GM19025 (cell line): Measurements from ENCODE around the gene HYDIN.
"Not testable (repeated sequence)": the region's sequence is repeated elsewhere in the genome, so short reads cannot be mapped to it uniquely, and the experiment has no call there.

Source experiments
- ATAC-seq: cut with Tn5 transposase; IDR thresholded peaks from one replicate; pipeline ENCODE4 v1.9.1; 2021; ENCODE audit warnings: mild to moderate bottlenecking, low read depth, moderate library complexity; ENCODE audit not compliant: unreplicated experiment

Gene HYDIN

GRCh38 chr16:71015419-71015818 lies 215.1 kb downstream of the HYDIN start:
- ATAC-seq, result not testable (repeated sequence)

GRCh38 chr16:71009440-71010223 lies 220.9 kb downstream of the HYDIN start:
- ATAC-seq, result not testable (repeated sequence)

GRCh38 chr16:71006516-71006915 lies 224.0 kb downstream of the HYDIN start:
- ATAC-seq, result not testable (repeated sequence)

- ATAC-seq, result not testable (repeated sequence)
Observed at GRCh38 chr16:70999735-71000134, 230.8 kb downstream of the HYDIN start.

GRCh38 chr16:70995799-70996198 lies 234.7 kb downstream of the HYDIN start:
- ATAC-seq, result not testable (repeated sequence)

- not testable (repeated sequence) for ATAC-seq
Observed at GRCh38 chr16:70992511-70992910, 238.0 kb downstream of the HYDIN start.

- ATAC-seq, result not testable (repeated sequence)
Observed at GRCh38 chr16:70987019-70987715, 243.4 kb downstream of the HYDIN start.

GRCh38 chr16:70984675-70985074 lies 245.8 kb downstream of the HYDIN start:
- not testable (repeated sequence) for ATAC-seq

GRCh38 chr16:70968332-70968731 lies 262.2 kb downstream of the HYDIN start:
- not testable (repeated sequence) for ATAC-seq

GRCh38 chr16:70960169-70960568 lies 270.4 kb downstream of the HYDIN start:
- not testable (repeated sequence) for ATAC-seq

GRCh38 chr16:70954922-70955321 lies 275.6 kb downstream of the HYDIN start:
- not testable (repeated sequence) for ATAC-seq

- not testable (repeated sequence) for ATAC-seq
Observed at GRCh38 chr16:70953824-70954223, 276.7 kb downstream of the HYDIN start.

GRCh38 chr16:70943551-70943950 lies 287.0 kb downstream of the HYDIN start:
- not testable (repeated sequence) for ATAC-seq

GRCh38 chr16:70939690-70940359 lies 290.7 kb downstream of the HYDIN start:
- ATAC-seq, result not testable (repeated sequence)

- not testable (repeated sequence) for ATAC-seq
Observed at GRCh38 chr16:70936781-70937525, 293.6 kb downstream of the HYDIN start.

- not testable (repeated sequence) for ATAC-seq
Observed at GRCh38 chr16:70935325-70935724, 295.2 kb downstream of the HYDIN start.

- ATAC-seq, result not testable (repeated sequence)
Observed at GRCh38 chr16:70933746-70934145, 296.8 kb downstream of the HYDIN start.

GRCh38 chr16:70930757-70931156 lies 299.8 kb downstream of the HYDIN start:
- ATAC-seq, result not testable (repeated sequence)

GRCh38 chr16:70922164-70922563 lies 308.4 kb downstream of the HYDIN start:
- ATAC-seq, result not testable (repeated sequence)

GRCh38 chr16:70920661-70921060 lies 309.9 kb downstream of the HYDIN start:
- not testable (repeated sequence) for ATAC-seq
